ENCODE measurements around the gene PTPRD.

The PTPRD gene

DNA sequence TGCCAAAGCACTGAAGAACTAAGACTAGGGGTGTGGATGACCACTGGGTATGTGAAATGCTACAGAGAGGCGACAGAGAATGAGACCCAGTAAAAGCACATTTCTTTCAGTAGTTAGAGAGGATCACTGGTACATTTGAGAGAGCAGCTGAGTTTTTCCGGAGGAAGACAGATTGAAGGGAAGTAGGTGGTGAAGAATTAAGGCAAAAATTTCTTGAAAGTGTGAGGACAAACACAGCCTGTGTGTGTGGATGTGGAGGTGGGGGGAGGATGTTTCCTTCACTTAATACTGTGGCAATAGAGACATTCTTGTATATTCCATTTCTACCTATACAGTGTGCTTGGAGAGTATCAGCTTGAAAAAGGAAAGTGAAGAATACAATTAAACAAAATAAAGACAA, 1942.1 kb downstream of the PTPRD start:
- H3K27ac ChIP-seq (ENCODE audit: extremely low read depth, low read depth, low read length), result no peak overlapping the region
- ChIA-PET POLR2A (no interaction called here), CTCF (interaction anchor here (0.6 kb wide), 1 partner anchor 134 kb away, joined by 3 read pairs; no protein-coding TSS in a partner anchor)
- peaks cover 4% of the 10 kb centered on the region; the same call in 1 of the 2 replicates for H3K4me1 ChIP-seq (ENCODE audit: control insufficient read depth, insufficient read depth, low read length)
- H3K9me3 ChIP-seq (ENCODE audit: control insufficient read depth, insufficient read depth, low read depth, low read length), result no peaks in the 10 kb centered on the region
- TF ChIP-seq ZNF19 (tag by site-specific recombination; IDR thresholded peaks at IDR 0.05; ENCODE audit: low read depth), result no peak
- TF ChIP-seq, protein P1, sequence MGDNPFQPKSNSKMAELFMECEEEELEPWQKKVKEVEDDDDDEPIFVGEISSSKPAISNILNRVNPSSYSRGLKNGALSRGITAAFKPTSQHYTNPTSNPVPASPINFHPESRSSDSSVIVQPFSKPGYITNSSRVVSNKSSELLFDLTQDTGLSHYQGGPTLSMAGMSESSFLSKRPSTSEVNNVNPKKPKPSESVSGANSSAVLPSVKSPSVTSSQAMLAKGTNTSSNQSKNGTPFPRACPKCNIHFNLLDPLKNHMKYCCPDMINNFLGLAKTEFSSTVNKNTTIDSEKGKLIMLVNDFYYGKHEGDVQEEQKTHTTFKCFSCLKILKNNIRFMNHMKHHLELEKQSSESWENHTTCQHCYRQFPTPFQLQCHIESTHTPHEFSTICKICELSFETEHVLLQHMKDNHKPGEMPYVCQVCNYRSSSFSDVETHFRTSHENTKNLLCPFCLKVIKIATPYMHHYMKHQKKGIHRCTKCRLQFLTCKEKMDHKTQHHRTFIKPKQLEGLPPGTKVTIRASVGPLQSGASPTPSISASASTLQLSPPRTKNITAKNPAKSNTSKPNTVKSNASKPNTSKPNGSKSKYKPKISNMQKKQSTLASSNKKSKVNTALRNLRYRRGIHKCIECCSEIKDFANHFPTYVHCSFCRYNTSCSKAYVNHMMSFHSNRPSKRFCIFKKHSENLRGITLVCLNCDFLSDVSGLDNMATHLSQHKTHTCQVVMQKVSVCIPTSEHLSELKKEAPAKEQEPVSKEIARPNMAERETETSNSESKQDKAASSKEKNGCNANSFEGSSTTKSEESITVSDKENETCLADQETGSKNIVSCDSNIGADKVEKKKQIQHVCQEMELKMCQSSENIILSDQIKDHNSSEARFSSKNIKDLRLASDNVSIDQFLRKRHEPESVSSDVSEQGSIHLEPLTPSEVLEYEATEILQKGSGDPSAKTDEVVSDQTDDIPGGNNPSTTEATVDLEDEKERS (tag by site-specific recombination; IDR thresholded peaks at IDR 0.05), result no peak
- no peak for TF ChIP-seq KLF10 (tag by site-specific recombination; IDR thresholded peaks at IDR 0.05)
- no peak for TF ChIP-seq GLIS2 (tag by site-specific recombination; IDR thresholded peaks at IDR 0.05)
- TF ChIP-seq ZNF114 (tag by site-specific recombination; IDR thresholded peaks at IDR 0.05), result no peak
- no peak for TF ChIP-seq ZNF223 (tag by site-specific recombination; IDR thresholded peaks at IDR 0.05)
- no peak for TF ChIP-seq ZNF664 (tag by site-specific recombination; IDR thresholded peaks at IDR 0.05)
- TF ChIP-seq ZNF548 (tag by site-specific recombination; IDR thresholded peaks at IDR 0.05), result no peak
- TF ChIP-seq ZBTB8A (tag by site-specific recombination; IDR thresholded peaks at IDR 0.05), result no peak
- no peak for TF ChIP-seq ZNF76 (tag by site-specific recombination; IDR thresholded peaks at IDR 0.05; ENCODE audit: borderline replicate concordance, low read depth)
- no peak for TF ChIP-seq ZNF621 (tag by site-specific recombination; IDR thresholded peaks at IDR 0.05)
- no peak for TF ChIP-seq ZSCAN16 (tag by site-specific recombination; IDR thresholded peaks at IDR 0.05)
- TF ChIP-seq, protein P2, sequence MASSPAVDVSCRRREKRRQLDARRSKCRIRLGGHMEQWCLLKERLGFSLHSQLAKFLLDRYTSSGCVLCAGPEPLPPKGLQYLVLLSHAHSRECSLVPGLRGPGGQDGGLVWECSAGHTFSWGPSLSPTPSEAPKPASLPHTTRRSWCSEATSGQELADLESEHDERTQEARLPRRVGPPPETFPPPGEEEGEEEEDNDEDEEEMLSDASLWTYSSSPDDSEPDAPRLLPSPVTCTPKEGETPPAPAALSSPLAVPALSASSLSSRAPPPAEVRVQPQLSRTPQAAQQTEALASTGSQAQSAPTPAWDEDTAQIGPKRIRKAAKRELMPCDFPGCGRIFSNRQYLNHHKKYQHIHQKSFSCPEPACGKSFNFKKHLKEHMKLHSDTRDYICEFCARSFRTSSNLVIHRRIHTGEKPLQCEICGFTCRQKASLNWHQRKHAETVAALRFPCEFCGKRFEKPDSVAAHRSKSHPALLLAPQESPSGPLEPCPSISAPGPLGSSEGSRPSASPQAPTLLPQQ (tag by site-specific recombination; IDR thresholded peaks at IDR 0.05), result no peak
- TF ChIP-seq GFI1B (tag by site-specific recombination; IDR thresholded peaks at IDR 0.05), result no peak
- no peak for TF ChIP-seq REPIN1 (tag by site-specific recombination; IDR thresholded peaks at IDR 0.05; ENCODE audit: low read depth)
- TF ChIP-seq ZNF121 (tag by site-specific recombination; IDR thresholded peaks at IDR 0.05), result no peak
- TF ChIP-seq ZNF324 (tag by site-specific recombination; IDR thresholded peaks at IDR 0.05), result no peak
- no peak for TF ChIP-seq ZNF776 (tag by site-specific recombination; IDR thresholded peaks at IDR 0.05; ENCODE audit: borderline replicate concordance)
- no peak for TF ChIP-seq ZNF426 (tag by site-specific recombination; IDR thresholded peaks at IDR 0.05)
- no peak for TF ChIP-seq ZNF654 (tag by site-specific recombination; IDR thresholded peaks at IDR 0.05; ENCODE audit: low read depth)
- no peaks in the 10 kb centered on the region for H3K36me3 ChIP-seq (ENCODE audit: control insufficient read depth in 2 of 2, insufficient read depth in 1 of 2, low read length in 2 of 2)
- no peak overlapping the region for H3K4me3 ChIP-seq (ENCODE audit: low read depth, low read length)

DNA sequence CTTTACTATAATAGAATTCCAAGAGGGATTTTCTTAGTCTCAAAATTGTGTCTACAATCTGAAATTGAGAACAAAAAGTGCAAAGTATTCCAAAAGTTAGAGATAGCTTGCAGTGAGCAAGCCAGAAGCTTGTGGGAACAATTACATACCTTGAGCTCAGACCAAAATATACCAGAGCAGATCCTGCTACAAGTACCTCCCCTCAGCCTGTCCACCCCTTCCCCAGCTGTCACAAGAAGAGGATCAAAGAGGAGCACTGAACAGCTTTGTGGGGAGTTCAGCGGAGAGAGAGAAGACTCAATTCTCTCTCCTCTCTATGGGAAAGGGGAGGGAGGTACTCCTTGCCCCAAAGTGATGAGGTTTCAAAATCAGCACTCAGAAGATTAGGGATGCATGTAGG, 1944.1 kb downstream of the PTPRD start:
- no peaks in the 10 kb centered on the region for H3K36me3 ChIP-seq (ENCODE audit: control insufficient read depth in 2 of 2, insufficient read depth in 1 of 2, low read length in 2 of 2)
- POLR2A ChIA-PET, result no interaction called here
- CTCF ChIA-PET, result no interaction called here

More for the DNA sequence above, 1944.1 kb downstream of the PTPRD start:
- peaks cover 9% of the 10 kb centered on the region for H3K4me1 ChIP-seq (ENCODE audit: control insufficient read depth, insufficient read depth, low read length)
- no peak for TF ChIP-seq ZNF169 (tag by site-specific recombination; IDR thresholded peaks at IDR 0.05)
- no peak for TF ChIP-seq KLF8 (tag by site-specific recombination; IDR thresholded peaks at IDR 0.05)
- TF ChIP-seq BCL11A (tag by site-specific recombination; IDR thresholded peaks at IDR 0.05; ENCODE audit: low read depth), result no peak
- no peak overlapping the region for H3K4me3 ChIP-seq (ENCODE audit: low read depth, low read length)
- H3K9me3 ChIP-seq (ENCODE audit: control insufficient read depth, insufficient read depth, low read depth, low read length), result no peaks in the 10 kb centered on the region
- H3K27ac ChIP-seq (ENCODE audit: extremely low read depth, low read depth, low read length), result no peak overlapping the region
